HEK293T (cell line): ENCODE results near the gene HIRA.

Experiments
- ELF4 ChIP-seq: fragments of 450-650 bp; IDR thresholded peaks from 2 replicates; pipeline ENCODE4 v1.6.1; 2017; ENCODE audit warnings: antibody characterized with exemption
- FOXK2 ChIP-seq: fragments of 450-650 bp; IDR thresholded peaks from 2 replicates; pipeline ENCODE4 v1.6.1; 2016; ENCODE audit warnings: mild to moderate bottlenecking

DNA sequence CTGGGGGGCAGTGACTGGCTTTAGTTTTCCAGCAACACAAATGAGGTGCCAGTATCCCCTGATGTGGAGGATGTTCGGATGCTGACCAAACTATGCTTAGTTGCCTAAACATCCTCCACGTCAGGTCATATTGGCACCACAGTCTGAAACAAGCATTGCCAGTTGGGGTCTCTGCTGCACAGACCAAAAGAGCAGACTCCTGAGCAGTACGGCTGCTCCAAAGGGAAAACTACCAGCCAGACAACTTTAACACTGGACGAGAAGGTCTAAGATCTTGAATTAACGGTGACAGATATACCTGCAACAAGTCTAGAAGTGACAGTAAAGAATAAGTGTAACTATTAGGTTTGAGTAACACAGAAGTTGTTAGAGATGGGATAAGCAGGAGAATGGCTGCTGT is 99.6 kb downstream of the HIRA start:
- no peak for TF ChIP-seq FOXK2
- no peak for TF ChIP-seq ELF4
